Upper lobe of left lung (tissue), 4 donors: Measurements from ENCODE around the gene PATE2.

Experiments
- CTCF ChIP-seq, 6 experiments: fragments of 450-650 bp in 4 of 6; fragments of 200-600 bp in 2 of 6; sonication (generic) in 2 of 6; IDR thresholded peaks; one replicate each; pipeline ENCODE4 v1.5.1; 2016 to 2019; ENCODE audit warnings: antibody characterized with exemption in 6 of 6
- POLR2A ChIP-seq, 4 donors: fragments of 450-650 bp; IDR thresholded peaks; one replicate each; pipeline ENCODE4 v1.5.1; 2016 to 2017; ENCODE audit warnings: antibody characterized with exemption in 4 of 4, mild to moderate bottlenecking in 2 of 4

DNA sequence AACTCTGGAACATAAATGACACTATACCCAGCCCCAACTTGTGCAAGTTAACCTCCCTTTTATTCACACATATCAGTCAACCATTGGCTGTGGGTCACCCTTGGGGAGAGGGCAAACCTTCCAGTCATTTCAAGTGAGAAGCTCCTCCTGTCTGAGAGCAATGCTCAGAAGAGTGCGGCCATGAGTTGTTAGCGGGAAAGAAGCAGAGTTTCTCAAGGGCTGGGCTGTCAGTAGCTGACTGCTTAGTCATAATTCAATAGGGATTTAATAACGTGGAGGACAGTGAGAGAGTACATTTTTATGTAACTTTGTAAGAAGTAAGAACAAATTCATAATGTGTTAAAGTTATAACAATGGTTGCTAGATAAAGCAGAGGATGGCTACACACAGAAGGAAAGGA, 5.1 kb downstream of the PATE2 start:
- TF ChIP-seq CTCF (IDR thresholded peaks at IDR 0.05) (no peak), POLR2A (IDR thresholded peaks at IDR 0.05) (no peak)
